Measurements from ENCODE around the gene CTF1.
"Not testable (repeated sequence)": the region's sequence is repeated elsewhere in the genome, so short reads cannot be mapped to it uniquely, and the experiment has no call there.

The CTF1 gene

GRCh38 chr16:30925632-30925987 lies 29.2 kb downstream of the CTF1 start:
- H3K36me3 Mint-ChIP-seq (ENCODE audit: low read depth): peaks cover 7% of the 10 kb centered on the region
- DNase-seq (ENCODE audit: low spot score): no peak
- H3K9me3 Mint-ChIP-seq: no peaks in the 10 kb centered on the region
- peaks cover 28% of the 10 kb centered on the region for H3K4me1 Mint-ChIP-seq (ENCODE audit: low read depth)
- H3K27me3 Mint-ChIP-seq (ENCODE audit: low read depth): no peaks in the 10 kb centered on the region
- H3K4me3 Mint-ChIP-seq: no peak overlapping the region
- H3K27ac Mint-ChIP-seq: no peak overlapping the region

- Mint-ChIP-seq H3K27me3 (ENCODE audit: low read depth) (no peaks in the 10 kb centered on the region), H3K4me1 (ENCODE audit: low read depth) (peaks cover 25% of the 10 kb centered on the region), H3K27ac (peak overlapping the region; percentile 53), H3K9me3 (no peaks in the 10 kb centered on the region), H3K4me3 (peak overlapping the region; percentile 61), H3K36me3 (ENCODE audit: low read depth) (peaks cover 8% of the 10 kb centered on the region)
- DNase-seq (ENCODE audit: low spot score): no peak
Observed at GRCh38 chr16:30925995-30926811, 29.8 kb downstream of the CTF1 start.

GRCh38 chr16:30926937-30927788 lies 30.7 kb downstream of the CTF1 start:
- peaks cover 12% of the 10 kb centered on the region for H3K36me3 Mint-ChIP-seq (ENCODE audit: low read depth)
- no peaks in the 10 kb centered on the region for H3K9me3 Mint-ChIP-seq
- H3K27ac Mint-ChIP-seq: peak overlapping the region; percentile 57
- H3K4me1 Mint-ChIP-seq (ENCODE audit: low read depth): peaks cover 18% of the 10 kb centered on the region
- H3K4me3 Mint-ChIP-seq: no peak overlapping the region
- DNase-seq (ENCODE audit: low spot score): no peak
- H3K27me3 Mint-ChIP-seq (ENCODE audit: low read depth): no peaks in the 10 kb centered on the region

DNA sequence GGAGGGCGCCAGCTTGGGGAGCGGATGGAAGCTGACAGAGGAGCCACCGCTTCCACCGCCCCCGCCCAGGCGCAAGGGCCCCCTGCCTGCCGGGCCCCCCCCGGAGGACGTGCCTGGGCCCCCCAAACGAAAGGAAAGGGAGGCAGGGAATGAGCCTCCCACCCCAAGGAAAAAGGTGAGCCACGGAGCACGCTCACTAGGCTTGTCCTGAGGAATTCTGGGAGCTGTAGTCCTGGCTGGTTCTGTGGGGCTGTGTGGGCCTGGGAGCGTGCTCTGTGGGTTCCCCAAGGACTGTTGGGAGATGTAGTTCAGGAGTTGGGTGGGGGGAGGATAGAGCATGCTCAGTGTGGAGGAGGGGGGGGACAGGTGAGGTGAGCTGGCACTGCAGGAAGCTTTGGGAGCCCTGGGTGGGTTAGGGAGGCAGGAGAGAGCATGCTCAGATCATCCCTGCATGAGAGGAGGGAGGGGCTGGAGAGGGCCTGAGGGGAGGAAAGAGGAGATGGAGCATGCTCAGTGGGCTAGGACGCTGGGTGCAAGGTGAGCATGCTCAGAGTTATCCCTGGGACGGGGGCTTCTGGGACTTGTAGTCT lies 31.5 kb downstream of the CTF1 start:
- peak; percentile 29 for DNase-seq (ENCODE audit: low spot score)
- peaks cover 17% of the 10 kb centered on the region for H3K4me1 Mint-ChIP-seq (ENCODE audit: low read depth)
- H3K9me3 Mint-ChIP-seq: no peaks in the 10 kb centered on the region
- no peak overlapping the region for H3K27ac Mint-ChIP-seq
- H3K36me3 Mint-ChIP-seq (ENCODE audit: low read depth): peaks cover 15% of the 10 kb centered on the region
- no peak overlapping the region for H3K4me3 Mint-ChIP-seq
- no peaks in the 10 kb centered on the region for H3K27me3 Mint-ChIP-seq (ENCODE audit: low read depth)

DNA sequence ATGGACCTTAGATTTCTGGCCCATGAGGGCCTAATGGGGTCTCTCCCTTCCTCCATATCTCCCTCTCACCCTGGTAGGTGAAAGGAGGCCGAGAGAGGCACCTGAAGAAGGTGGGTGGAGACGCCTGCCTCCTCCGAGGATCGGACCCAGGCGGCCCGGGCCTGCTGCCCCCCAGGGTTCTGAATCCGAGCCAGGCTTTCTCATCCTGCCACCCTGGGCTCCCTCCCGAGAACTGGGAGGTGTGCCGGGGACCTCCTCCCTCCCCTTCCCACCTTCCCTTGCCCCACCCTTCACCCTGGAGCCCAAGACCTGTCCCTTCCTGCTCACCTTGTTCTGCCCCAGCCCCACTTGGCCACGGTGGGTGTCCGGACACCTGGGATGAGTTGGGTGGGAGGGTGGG lies 32.0 kb downstream of the CTF1 start:
- Mint-ChIP-seq H3K4me1 (ENCODE audit: low read depth) (peaks cover 17% of the 10 kb centered on the region), H3K27me3 (ENCODE audit: low read depth) (no peaks in the 10 kb centered on the region), H3K36me3 (ENCODE audit: low read depth) (peaks cover 15% of the 10 kb centered on the region), H3K27ac (no peak overlapping the region), H3K9me3 (no peaks in the 10 kb centered on the region), H3K4me3 (no peak overlapping the region)
- DNase-seq (ENCODE audit: low spot score): no peak

DNA sequence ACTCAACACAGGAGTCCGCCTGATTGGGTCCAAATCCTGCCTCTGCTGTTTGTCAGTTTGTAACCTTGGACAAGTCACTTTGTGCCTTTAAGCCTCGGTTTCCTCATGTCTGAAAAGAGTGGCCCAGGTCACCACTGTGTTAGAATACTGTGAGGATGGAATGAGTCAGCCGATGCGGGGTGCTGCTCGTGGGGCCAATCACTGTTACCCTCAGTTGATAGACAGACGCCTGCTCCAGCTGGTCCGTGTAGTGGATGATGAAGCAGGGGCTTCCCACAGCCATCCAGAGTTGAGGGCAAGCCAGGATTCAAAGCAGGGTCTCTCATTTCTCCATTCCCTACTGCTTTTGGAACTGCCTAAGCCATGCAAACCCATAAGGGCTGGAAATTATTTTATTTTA lies 32.8 kb downstream of the CTF1 start:
- no peaks in the 10 kb centered on the region for H3K27me3 Mint-ChIP-seq (ENCODE audit: low read depth)
- H3K9me3 Mint-ChIP-seq: no peaks in the 10 kb centered on the region
- DNase-seq (ENCODE audit: low spot score): no peak
- H3K4me1 Mint-ChIP-seq (ENCODE audit: low read depth): peaks cover 17% of the 10 kb centered on the region
- no peak overlapping the region for H3K4me3 Mint-ChIP-seq
- H3K36me3 Mint-ChIP-seq (ENCODE audit: low read depth): peaks cover 15% of the 10 kb centered on the region
- H3K27ac Mint-ChIP-seq: no peak overlapping the region

- Mint-ChIP-seq H3K4me1 (ENCODE audit: low read depth) (peaks cover 18% of the 10 kb centered on the region), H3K9me3 (no peaks in the 10 kb centered on the region), H3K36me3 (ENCODE audit: low read depth) (peaks cover 15% of the 10 kb centered on the region), H3K27me3 (ENCODE audit: low read depth) (no peaks in the 10 kb centered on the region), H3K4me3 (no peak overlapping the region), H3K27ac (no peak overlapping the region)
- DNase-seq (ENCODE audit: low spot score): no peak
Observed at GRCh38 chr16:30930160-30930571, 33.8 kb downstream of the CTF1 start.

DNA sequence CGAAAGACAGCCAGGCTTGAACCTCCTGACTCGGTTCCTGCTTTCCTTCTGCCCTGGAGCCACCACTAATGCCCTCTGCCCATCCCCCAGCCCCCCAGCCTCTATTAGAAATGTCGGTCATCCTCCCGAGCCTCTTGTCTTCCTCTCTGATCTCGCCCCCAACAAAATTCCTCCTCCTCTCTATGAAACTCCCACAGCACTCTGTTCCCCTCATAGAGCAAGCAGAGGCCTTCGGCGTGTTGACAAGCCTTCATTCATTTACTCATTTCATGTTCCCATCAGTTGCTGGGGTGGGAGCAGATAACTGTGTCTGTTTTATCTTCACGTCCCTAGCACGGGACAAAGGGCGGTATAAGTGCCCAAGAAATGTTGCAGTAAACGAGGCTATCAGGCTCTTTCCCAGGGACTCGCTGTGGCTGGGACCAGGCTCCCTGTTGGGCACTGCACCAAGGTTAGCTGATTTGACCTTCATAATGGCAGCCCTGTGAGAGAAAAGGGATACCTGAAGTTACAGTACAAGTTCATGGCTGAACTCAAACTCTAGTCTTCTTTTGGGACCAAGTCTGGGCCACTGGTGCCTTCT lies 34.7 kb downstream of the CTF1 start:
- no peaks in the 10 kb centered on the region for H3K9me3 Mint-ChIP-seq
- no peak overlapping the region for H3K27ac Mint-ChIP-seq
- DNase-seq (ENCODE audit: low spot score): no peak
- H3K4me1 Mint-ChIP-seq (ENCODE audit: low read depth): peaks cover 17% of the 10 kb centered on the region
- H3K4me3 Mint-ChIP-seq: no peak overlapping the region
- H3K27me3 Mint-ChIP-seq (ENCODE audit: low read depth): no peaks in the 10 kb centered on the region
- peaks cover 16% of the 10 kb centered on the region for H3K36me3 Mint-ChIP-seq (ENCODE audit: low read depth)

DNA sequence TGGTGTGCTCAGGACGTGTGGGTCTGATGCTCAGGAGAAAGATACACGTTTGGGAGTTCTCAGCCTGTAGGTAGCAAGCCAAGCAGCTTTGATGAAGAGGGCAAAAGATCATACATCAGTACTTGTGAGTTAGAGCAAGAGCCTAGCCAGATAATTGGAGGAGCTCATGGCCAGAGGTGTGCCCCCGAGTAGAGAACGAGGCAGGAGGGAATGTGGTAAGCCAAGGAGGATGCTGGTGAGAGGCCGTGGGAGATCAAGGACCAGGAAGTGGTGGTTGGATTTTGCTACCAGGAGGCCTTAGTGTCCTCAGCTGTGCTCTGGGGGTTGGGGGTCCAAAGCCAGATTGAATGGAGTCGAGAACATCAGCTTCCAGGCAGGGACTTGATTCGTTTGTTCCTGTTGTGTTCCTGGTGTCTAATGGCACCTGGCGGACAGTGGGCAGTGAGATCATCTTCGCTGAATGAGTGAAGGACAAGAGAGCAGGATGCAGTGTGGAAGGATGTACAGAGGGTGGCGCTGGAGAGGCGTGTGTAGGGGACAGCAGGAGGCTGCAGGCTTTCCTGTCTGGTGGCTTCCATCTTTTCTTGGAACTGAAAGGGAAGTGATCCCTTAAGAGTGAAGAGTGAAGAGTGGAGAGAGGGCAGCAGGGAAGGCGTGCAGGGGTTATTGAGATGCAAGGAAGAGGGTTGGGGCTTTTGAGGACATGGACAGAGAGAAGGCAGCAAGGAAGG lies 38.6 kb downstream of the CTF1 start:
- no peaks in the 10 kb centered on the region for H3K27me3 Mint-ChIP-seq (ENCODE audit: low read depth)
- H3K4me3 Mint-ChIP-seq: no peak overlapping the region
- peak; percentile 33 for DNase-seq (ENCODE audit: low spot score)
- H3K36me3 Mint-ChIP-seq (ENCODE audit: low read depth): peaks cover 18% of the 10 kb centered on the region
- H3K9me3 Mint-ChIP-seq: no peaks in the 10 kb centered on the region
- H3K4me1 Mint-ChIP-seq (ENCODE audit: low read depth): peaks cover 17% of the 10 kb centered on the region
- peak overlapping the region; percentile 33 for H3K27ac Mint-ChIP-seq

- Mint-ChIP-seq H3K27ac (peak overlapping the region; percentile 63), H3K4me3 (no peak overlapping the region), H3K36me3 (ENCODE audit: low read depth) (peaks cover 11% of the 10 kb centered on the region), H3K27me3 (ENCODE audit: low read depth) (no peaks in the 10 kb centered on the region), H3K4me1 (ENCODE audit: low read depth) (peaks cover 27% of the 10 kb centered on the region), H3K9me3 (no peaks in the 10 kb centered on the region)
- DNase-seq (ENCODE audit: low spot score): no peak
Observed at GRCh38 chr16:30937692-30938091, 41.3 kb downstream of the CTF1 start.

GRCh38 chr16:30939571-30939970 lies 43.2 kb downstream of the CTF1 start:
- not testable (repeated sequence) for H3K27ac Mint-ChIP-seq; H3K27me3 Mint-ChIP-seq (ENCODE audit: low read depth)

GRCh38 chr16:30941600-30942425 lies 45.4 kb downstream of the CTF1 start:
- Mint-ChIP-seq H3K27ac (peak overlapping the region; percentile 45), H3K4me3 (peak overlapping the region; percentile 73), H3K4me1 (ENCODE audit: low read depth) (peaks cover 20% of the 10 kb centered on the region), H3K27me3 (ENCODE audit: low read depth) (no peaks in the 10 kb centered on the region), H3K36me3 (ENCODE audit: low read depth) (peaks cover 23% of the 10 kb centered on the region), H3K9me3 (no peaks in the 10 kb centered on the region)
- peak; percentile 72 for DNase-seq (ENCODE audit: low spot score)

More at GRCh38 chr16:30939571-30939970, 43.2 kb downstream of the CTF1 start:
- not testable (repeated sequence) for H3K9me3 Mint-ChIP-seq; DNase-seq (ENCODE audit: low spot score); H3K4me3 Mint-ChIP-seq
- Mint-ChIP-seq H3K36me3 (ENCODE audit: low read depth) (peaks cover 19% of the 10 kb centered on the region), H3K4me1 (ENCODE audit: low read depth) (peaks cover 29% of the 10 kb centered on the region)

GRCh38 chr16:30942426-30942806 lies 46.0 kb downstream of the CTF1 start:
- peaks cover 21% of the 10 kb centered on the region for H3K36me3 Mint-ChIP-seq (ENCODE audit: low read depth)
- no peaks in the 10 kb centered on the region for H3K27me3 Mint-ChIP-seq (ENCODE audit: low read depth)
- no peaks in the 10 kb centered on the region for H3K9me3 Mint-ChIP-seq
- H3K27ac Mint-ChIP-seq: peak overlapping the region; percentile 60
- DNase-seq (ENCODE audit: low spot score): no peak
- peaks cover 18% of the 10 kb centered on the region for H3K4me1 Mint-ChIP-seq (ENCODE audit: low read depth)
- H3K4me3 Mint-ChIP-seq: peak overlapping the region; percentile 73
